SU-DHL-6 (cell line): ENCODE results near the gene CRMP1.

Experiments
- CTCF ChIP-seq: fragments of 200-600 bp; sonication (generic); IDR thresholded peaks from one replicate; pipeline ENCODE4 v1.5.1; 2017; ENCODE audit warnings: antibody characterized with exemption, mild to moderate bottlenecking, low read length, moderate library complexity; ENCODE audit not compliant: insufficient read depth, poor library complexity, severe bottlenecking
- EZH2phosphoT487 ChIP-seq: fragments of 200-600 bp; sonication (generic), shearing (Covaris generic); conservative IDR thresholded peaks from 2 replicates; pipeline ENCODE4 v1.6.1; 2018; ENCODE audit warnings: mild to moderate bottlenecking, antibody characterized with exemption, low read length, moderate library complexity, mixed read lengths

- TF ChIP-seq CTCF (no peak), EZH2phosphoT487 (no peak)
These were observed 82.7 kb downstream of the CRMP1 start for GRCh38 chr4:5810151-5810550.
